Measurements from ENCODE around the gene VPS18.

VPS18 gene

DNA sequence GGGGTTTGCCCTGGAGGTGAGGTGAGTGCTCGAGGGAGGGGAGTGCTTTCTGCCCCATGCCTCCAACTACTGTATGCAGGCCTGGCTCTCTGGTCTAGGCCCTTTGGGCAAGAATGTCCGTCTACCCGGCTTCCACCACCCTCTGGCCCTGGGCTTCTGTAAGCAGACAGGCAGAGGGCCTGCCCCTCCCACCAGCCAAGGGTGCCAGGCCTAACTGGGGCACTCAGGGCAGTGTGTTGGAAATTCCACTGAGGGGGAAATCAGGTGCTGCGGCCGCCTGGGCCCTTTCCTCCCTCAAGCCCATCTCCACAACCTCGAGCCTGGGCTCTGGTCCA, 44.3 kb downstream of the VPS18 start:
- DNase-seq = no peak

DNA sequence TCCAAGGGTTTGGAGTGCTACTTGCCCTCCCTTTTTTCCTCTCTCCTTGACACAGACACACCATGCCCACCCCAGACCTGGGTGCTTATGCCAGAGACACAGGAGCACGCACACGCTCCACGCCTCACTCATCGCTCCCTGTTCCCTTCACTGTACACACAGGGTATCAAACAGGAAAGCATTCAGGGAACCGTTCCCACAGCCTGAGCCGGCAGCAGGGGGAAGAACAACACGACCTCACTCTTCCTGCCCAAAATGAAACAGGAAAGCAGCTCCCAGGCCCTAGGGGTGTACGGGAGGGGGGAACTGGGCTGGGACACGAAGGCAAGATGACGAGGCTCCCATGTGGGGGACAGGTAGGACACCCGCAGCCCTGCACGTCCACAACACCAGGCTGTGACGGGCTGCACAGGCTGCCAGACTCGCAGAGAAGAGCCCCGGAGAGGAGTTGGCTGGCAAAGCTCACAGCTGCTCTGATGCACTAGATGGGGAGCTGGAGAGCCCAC, 46.1 kb downstream of the VPS18 start:
- no peak for DNase-seq

DNA sequence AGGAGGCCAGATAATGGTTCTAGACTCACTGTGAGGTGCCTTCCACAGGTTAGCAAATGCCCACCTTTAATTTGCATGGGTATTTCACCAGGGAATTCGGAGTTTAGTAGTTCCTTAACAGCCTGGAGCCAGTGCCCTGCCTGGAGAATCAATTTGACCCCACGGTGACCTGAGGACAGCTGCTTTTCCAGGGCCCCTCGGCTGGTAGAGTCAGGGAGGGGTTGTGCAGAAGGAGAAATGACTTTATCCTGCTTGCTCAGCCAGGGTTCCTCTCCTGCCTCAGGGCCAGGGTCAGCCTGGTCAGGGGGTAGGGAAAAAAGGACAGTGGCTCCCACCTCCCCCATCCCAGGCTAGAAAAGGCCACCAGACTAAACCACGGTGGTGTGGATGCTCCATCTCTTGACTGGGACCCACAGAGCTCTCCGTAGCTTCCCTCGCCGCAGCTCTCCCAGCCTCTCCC, 46.8 kb downstream of the VPS18 start:
- DNase-seq = no peak

DNA sequence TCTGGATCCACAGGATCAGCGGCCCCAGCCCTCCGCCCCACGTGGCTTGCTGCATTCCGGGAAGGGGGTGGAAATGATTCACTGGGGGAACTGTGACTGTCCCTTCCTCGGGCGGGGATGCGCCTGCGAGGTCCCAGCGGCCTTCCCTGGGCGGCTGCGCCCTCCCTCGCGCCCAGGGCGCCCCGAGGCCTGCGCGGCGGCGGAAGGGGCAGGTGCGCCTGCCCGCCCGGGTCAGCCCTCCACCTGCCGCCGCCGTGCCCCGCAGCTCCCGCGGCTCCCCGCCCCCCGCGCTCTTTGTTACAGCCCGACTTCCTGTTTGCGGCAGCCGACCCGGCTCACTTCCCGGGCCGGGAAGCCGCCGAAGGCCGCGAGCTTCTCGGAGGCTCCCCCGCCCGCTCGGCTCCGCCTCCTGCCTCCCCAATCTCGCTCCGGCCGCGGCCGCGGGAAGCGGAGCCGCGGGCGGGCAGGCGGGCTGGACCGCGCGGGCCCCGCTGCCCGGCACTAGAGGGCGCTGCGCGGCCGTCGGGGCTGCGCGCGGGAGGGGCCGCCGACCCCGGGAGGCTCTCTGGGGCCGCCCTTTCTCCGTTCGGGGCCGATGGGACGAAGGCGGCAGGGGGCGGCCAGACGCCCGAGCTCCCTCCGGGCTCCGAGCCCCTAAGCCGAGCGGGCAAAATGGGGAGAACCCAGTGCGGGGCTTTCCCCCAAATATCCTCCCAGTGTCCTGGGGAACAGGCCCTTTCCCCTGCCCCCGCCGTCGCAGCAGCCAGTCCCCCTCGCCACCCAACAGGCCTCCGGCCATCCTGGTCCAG, 47.5 kb downstream of the VPS18 start:
- DNase-seq = no peak

DNA sequence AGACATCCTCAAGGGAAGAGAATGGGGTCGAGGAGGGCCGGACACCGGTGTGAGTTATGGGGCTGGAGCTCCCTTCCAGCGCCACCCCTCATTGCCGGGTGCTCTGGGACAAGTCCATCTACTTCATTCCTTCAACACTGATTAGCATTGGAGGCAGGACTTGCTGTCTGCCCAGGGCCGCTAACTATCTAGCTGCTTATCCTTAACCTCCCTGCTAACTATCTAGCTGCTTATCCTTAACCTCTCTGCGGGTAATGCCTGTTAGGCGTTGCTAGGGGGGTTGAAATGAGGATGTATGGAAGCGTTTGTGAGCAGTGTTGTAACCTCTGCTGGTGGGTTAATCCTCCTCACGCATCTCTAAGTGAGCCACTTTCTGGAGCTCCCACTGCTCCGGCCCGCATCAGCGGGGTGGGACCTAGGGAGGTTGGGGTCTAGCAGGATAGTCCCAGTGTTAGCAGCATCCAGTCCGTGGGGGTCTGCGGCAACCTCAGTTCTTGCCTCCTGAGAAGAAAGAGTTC, 48.1 kb downstream of the VPS18 start:
- no peak for DNase-seq

DNA sequence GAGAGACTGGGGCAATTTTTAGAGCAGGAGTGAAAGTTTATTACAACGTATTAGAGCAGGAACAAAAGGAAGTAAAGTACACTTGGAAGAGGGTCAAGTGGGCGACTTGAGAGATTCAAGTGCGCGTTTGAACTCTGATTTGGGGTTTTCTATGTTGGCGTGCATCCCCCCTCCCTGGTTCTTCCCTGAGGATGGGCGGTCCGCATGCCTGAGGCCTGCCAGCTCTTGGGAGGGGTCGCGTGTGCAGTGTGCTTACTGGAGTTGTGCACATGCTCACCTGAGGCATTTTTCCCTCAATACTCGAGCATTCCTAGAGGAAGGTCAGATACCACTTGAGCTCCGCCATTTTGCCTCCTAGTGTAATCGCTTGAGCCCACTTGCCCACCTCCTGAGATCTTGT, 48.6 kb downstream of the VPS18 start:
- no peak for DNase-seq

DNA sequence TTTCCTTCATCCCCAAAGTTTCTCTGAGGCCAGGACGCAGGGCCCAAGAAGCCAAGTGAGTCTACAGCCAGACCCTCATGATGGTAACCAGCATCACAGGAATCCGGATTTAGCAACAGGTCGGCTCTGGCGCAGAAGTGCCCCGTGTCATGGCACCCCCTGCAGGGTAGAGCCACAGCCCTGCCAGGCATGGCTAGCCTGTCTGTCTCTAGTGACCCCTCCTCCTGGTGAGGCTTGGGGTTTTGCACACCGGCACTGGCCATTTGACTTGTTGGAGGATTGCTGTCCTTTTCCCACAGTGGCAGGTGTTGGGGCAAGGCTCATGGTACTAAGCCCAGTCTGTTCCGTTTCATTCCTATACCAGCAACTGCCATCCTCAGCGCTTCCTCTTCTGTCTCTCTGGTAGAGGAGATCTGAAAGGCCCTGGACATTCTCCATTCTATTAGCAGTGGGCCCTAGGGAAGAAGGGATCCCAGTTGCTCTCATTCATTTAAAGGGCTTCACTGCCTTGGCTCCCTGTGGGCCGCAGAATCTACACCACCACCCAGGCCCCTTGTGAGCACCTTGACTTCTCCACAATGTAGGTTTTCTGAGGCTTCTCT, 49.6 kb downstream of the VPS18 start:
- DNase-seq = no peak

DNA sequence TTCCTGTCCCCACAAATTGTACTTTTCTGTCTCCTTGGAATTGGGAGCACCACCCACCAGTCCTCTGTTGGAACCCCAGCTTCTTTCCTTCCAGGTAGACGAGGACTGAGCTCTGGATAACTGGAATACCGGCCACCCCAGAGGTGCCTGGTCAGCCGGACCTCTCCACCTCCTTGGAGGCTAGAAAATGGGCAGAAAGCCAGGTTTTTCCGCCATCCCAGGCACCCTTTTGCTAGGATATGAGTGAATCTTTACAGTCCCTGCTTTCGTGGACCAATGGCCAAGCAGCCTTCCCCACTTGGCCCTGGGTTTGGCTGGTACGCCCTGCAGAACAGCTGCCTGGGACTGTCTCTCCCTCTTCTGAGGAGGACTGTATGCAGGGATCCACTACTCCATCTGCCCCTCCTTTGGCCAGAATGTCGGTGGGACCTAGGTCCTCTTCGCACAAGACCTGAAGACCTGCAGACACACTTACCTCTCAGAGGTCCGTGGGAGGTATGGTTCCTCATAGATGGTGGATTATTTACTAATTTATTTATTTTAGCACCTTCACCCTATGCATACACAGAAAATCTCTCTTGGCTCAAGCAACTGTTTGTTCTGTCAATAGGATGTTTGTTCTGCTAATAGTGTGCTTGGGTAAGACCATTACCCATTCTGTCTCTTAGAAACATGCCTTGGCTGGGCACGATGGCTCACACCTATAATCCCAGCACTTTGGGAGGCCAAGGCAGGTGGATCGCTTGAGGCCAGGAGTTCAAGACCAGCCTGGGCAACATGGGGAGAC, 50.5 kb downstream of the VPS18 start:
- no peak for DNase-seq

DNA sequence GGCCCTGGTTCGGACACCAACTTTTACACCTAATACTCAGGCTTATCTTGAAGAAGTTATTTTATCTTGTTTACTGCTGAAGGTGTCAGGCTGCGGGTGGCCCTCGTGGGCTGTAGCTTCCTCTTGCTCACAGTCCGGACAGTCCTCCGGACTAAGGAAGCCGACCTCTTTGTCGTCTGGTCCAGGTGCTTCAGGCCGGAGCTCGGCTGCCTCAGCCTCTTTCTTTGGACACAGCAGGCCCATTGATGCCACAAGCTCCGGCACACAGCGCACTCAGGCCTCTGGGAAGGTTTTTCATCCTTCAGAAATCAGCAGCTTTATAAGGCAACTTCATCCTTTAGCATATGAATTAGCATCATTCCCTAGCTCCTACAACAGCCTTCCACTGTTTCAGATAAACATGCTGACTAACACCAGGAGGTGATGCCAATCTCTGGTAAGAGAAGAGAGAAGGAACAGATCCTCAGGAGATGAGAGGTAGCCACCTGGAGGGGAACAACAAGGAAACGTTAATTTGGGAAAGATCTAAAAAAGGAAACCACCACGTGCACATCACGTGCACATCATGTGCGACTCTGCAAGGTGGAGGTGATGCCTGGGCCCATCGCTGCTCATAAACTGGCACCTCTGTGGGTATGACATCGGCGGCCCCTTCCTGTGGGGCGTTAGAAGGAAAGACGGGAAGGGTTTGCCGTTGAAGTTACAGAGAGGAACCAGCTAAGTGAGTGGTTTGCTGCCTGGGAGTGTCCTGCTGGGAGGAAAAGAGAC, 54.6 kb downstream of the VPS18 start:
- DNase-seq = no peak

DNA sequence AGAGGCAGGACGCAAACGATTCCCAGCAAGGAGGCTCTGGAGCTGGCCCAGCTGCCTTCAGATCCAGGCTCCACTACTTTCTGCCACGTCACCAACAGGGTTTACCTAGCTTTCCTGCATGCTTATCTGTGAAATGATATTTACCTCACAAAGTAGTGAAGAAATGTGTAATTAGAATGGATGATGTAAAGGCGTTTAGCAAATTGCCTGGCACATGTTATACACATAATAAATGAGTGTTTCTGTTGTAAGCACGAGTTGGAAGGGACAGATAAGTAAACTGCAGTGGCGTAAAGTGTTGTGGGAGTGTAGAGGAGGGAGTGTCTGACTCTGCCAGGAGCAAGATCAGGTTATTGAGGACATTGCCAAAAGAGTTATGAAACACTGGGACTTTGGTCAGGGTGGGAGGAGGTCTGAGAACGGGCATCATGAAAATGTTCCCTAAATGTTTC, 55.5 kb downstream of the VPS18 start:
- no peak for DNase-seq

DNA sequence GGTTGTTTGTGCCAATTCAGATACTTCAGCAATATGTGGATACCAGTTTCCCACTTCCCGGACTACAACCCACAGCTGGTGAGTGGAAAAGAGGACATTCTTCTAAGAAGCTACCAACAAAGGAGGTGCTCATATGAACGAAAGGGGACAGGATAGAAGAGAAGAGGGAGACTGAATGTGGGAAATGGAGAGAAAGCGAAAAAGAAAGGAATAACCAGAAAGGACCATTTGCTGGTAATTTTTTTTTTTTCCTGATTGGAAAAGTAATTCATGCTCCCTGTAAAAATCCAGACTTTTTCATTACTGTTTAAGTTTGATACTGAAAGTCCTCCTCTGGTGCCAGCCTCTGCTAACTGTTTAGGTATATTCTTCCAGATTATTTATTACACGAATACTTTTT, 57.5 kb downstream of the VPS18 start:
- no peak for DNase-seq

DNA sequence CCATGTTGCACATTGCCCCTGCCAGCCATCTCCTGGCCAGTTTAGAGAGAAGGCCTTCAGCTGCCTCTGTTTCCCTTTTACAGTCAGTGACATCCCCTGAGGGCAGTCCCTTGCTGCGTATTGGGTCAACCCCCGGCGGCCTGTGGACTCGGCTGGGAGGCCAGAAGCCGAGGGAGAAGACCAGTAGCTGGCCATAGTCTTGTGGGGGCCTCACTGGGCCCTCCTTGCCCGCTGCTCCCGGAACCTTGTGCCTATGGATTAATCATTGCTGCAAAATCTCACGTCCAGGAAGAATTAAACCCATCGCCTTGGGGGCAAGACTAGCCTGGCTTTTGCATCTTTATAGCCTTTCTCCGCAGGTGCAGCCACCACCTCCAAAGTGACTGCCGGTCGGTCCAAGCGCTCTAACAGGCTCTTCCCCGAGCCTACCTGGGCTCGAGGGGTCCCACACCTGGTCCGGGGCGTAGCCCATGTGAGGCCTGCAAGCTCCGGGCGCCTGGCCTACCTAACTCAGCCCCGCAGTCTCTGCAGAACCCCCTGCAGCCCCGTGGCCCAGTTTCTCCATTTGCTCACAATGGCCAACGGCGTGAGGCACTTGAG, 58.2 kb downstream of the VPS18 start:
- no peak for DNase-seq

DNA sequence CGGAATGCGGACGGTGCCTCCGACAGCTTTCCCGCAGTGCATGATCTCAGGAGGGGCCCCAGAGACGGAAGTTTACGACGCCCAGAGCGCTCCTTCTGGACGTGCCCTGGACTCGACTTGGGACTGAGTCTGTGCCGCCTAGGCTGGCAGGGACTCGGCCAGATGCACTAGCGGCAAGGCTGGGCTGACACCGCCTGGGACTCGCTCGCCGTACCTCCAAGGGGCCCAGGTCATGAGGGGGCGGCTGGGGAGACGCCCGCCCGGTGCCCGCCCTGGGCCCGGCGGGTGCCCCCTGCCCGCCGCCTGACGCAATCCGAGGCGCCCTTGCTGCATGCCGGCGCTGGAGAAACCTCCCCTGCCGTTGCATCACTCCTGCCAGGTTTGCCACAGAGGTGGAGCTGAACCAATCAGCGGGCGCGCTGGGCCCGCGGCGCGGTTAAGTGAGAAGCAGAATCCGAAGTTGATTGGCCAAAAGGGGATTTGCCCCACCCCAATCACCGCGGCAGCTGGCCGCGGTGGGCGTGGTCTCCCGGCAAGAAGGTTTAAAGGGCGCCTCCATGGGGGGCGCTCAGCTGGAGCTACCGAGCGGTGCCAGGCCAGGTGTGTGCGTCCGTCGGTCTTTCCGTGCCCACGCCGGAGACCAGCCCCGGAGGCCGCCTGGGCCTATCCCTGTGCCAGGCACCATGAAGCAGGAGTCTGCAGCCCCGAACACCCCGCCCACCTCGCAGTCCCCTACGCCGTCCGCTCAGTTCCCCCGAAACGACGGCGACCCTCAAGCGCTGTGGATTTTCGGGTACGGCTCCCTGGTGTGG, 58.9 kb downstream of the VPS18 start, which contains the start of gene CHAC1:
TSS of gene CHAC1 (plus strand) at position 571 of the 812 bp plus-strand sequence. CDS start at position 684, 113 bp downstream.
- peak; percentile 61 for DNase-seq
